T-cell (primary cell): Measurements from ENCODE around the gene SYCP2. TPM values are rescaled to one million over a fixed set of nuclear protein-coding genes. Genes with fewer than 3 reads are reported as not detected.

Experiments used
- ATAC-seq, 4 experiments: fragments of 200-7000 bp in 3 of 4; fragments of 150-1000 bp in 1 of 4; cut with Tn5 transposase; replicated peaks in 1 of 4; 1 replicate in 3 of 4; 2 replicates in 1 of 4; pipeline ENCODE4 v1.10.0; 2021; ENCODE audit warnings: moderate library complexity in 3 of 4, mild to moderate bottlenecking in 2 of 4, moderate number of reproducible peaks in 1 of 4
- CTCF ChIA-PET, 2 donors: fragments of 300-600 bp; sonication (Branson Sonifier 250); formaldehyde crosslinking; loops; one replicate each; lab custom pipeline; 2022; ENCODE audit warnings: antibody characterized with exemption in 2 of 2; lab: Charles Lee
- POLR2A ChIA-PET, 2 donors: fragments of 300-600 bp; sonication (Branson Sonifier 250); formaldehyde crosslinking; loops; one replicate each; lab custom pipeline; 2022; ENCODE audit warnings: antibody characterized with exemption in 2 of 2; lab: Charles Lee
- DNase-seq, 35 experiments: peaks; one replicate each; pipeline versions ENCODE4 v3.0.0 to v3.0.0-alpha.2; 2013 to 2023
- H3K27ac ChIP-seq: one replicate; pipeline ENCODE4 v1.5.1; 2013; ENCODE audit warnings: low read length
- H3K27me3 ChIP-seq, 2 experiments: replicated peaks in 1 of 2; 1 replicate in 1 of 2; 2 replicates in 1 of 2; pipeline versions ENCODE4 v1.6.1 to v1.7.0; 2013; ENCODE audit warnings: low read length in 1 of 2, mixed read lengths in 1 of 2; ENCODE audit not compliant: control insufficient read depth in 2 of 2, insufficient read depth in 2 of 2; ENCODE audit errors: extremely low read depth in 1 of 2
- H3K36me3 ChIP-seq, 2 donors: 1 replicate in 1 of 2; 2 replicates in 1 of 2; pipeline versions ENCODE4 v1.6.1 to v1.7.0; 2013; ENCODE audit warnings: low read length in 1 of 2; ENCODE audit not compliant: control insufficient read depth in 2 of 2, insufficient read depth in 1 of 2; ENCODE audit errors: extremely low read depth in 1 of 2
- H3K4me1 ChIP-seq, 2 experiments: 1 replicate in 1 of 2; 2 replicates in 1 of 2; pipeline versions ENCODE4 v1.6.1 to v1.7.0; 2013; ENCODE audit warnings: low read length in 2 of 2, mixed read lengths in 1 of 2; ENCODE audit not compliant: insufficient read depth in 2 of 2, control insufficient read depth in 1 of 2; ENCODE audit errors: extremely low read depth in 1 of 2
- H3K4me3 ChIP-seq, 2 donors: 1 replicate in 1 of 2; 2 replicates in 1 of 2; pipeline versions ENCODE4 v1.5.1 to v1.7.0; 2013; ENCODE audit warnings: mild to moderate bottlenecking in 2 of 2, low read length in 1 of 2, moderate library complexity in 1 of 2; ENCODE audit not compliant: control insufficient read depth in 1 of 2; ENCODE audit errors: extremely low read depth in 1 of 2
- H3K9me3 ChIP-seq: 2 replicates; pipeline ENCODE4 v1.7.0; 2013
- H3K27ac Mint-ChIP-seq, 2 donors: one replicate each; pipeline ENCODE4 v1.8.0; 2020 to 2021; ENCODE audit warnings: mild to moderate bottlenecking in 2 of 2, mixed read lengths in 2 of 2
- H3K27me3 Mint-ChIP-seq, 2 donors: one replicate each; pipeline ENCODE4 v1.8.0; 2021 to 2022; ENCODE audit warnings: mixed read lengths in 2 of 2
- H3K36me3 Mint-ChIP-seq: one replicate; pipeline ENCODE4 v1.8.0; 2021; ENCODE audit warnings: mixed read lengths
- H3K4me1 Mint-ChIP-seq, 3 donors: one replicate each; pipeline ENCODE4 v1.8.0; 2020 to 2022; ENCODE audit warnings: mixed read lengths in 3 of 3, mild to moderate bottlenecking in 1 of 3
- H3K4me3 Mint-ChIP-seq, 3 donors: one replicate each; pipeline ENCODE4 v1.8.0; 2020 to 2022; ENCODE audit warnings: mild to moderate bottlenecking in 3 of 3, mixed read lengths in 3 of 3, moderate library complexity in 3 of 3
- H3K9me3 Mint-ChIP-seq, 3 donors: one replicate each; pipeline ENCODE4 v1.8.0; 2020 to 2022; ENCODE audit warnings: mixed read lengths in 3 of 3
- WGBS: methylation state at CpG from one replicate; pipeline ENCODE4 v1.1.5; 2013; ENCODE audit warnings: missing lambda C conversion rate; ENCODE audit not compliant: insufficient coverage; 5-methylcytosine and 5-hydroxymethylcytosine counted together
- total RNA-seq, 35 experiments: library from RNA in 6 of 35; stranded (reverse) in 6 of 35; fragments of 120-200 nt in 1 of 35; gene quantifications; one replicate each; pipeline versions ENCODE4 v1.2.1 to v1.2.4 and lab custom pipeline; 2013 to 2026

Gene SYCP2
- total RNA-seq, 5 donors from 2014 or later (not counting 1 experiment from before 2014, with no cell fraction given): 3.0 to 6.0 (median 3.8) TPM

DNA sequence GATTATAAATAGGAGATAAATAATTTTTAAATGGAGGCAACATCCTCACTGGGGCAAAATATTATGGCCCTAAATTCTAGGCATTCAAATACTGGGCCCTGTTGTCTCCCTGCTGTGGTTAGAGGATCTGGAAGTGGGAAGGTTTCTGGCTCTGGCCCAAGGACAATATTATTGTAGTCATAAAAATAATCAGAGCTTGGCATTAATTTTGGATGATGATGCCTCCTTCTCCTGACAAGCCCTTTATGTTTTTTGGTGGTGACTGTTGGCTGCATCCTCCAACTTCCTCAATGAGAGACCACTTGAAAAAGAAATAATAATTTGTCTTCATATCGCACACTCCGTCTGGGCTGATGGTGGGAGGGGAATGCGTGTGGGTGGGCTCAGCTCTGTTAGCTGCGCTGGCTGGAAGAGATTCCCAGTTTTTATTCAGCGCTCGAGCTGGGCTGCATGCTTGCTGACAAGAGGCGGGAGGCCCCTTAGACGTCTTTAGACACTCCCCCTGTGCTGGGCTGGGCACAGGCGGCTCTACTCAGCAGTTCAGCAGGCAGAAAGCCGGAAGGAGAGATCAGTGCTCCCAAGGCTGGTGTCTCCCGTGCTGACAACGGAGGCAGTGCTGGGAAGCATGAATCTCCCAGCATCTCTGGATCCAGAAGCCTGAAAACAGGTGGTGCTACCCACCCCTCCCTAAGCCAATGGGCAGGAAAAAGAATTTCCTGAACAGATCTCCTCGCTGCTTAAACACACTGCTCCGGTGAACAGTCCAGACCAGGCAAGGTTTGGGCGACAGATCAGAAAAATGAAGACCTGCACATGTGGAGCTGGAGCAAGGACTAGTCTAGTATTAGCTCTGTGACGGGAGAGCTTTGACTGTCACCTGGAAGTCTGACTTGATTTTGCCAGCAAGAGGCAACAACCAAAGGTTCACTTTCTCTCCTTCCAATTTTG, 97.7 kb downstream of the SYCP2 start:
- POLR2A ChIA-PET: interaction anchor here in 1 of 2 donors (0.5 kb wide), 1 partner anchor 29 kb away, joined by 3 read pairs; no protein-coding TSS in a partner anchor
- no peak overlapping the region for H3K27ac ChIP-seq

DNA sequence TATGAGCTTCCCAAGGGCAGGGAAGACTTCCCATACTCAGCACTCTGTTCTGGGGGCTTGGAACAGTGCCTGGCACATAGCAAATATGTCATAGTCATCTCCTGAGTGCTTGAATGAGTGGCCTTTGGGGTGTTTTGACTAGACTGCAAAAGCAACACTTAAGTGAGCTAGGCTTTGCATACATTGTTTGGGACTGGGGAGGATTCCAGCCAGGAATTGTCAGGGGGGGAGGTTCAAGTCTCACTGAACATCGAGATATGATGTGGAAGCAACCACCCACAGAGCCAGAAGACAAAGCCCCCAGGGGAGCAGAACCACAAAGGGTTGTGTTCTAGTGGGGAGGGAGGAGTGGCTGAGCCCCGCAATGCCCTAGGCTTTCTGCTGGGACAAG, 98.4 kb downstream of the SYCP2 start:
- 83% methylated on average over 1 of the region's 2 CpGs for WGBS
- Mint-ChIP-seq H3K4me1 (peaks cover 0 to 5% (median 0%) of the 10 kb centered on the region in 3 donors), H3K36me3 (no peaks in the 10 kb centered on the region), H3K9me3 (no peaks in the 10 kb centered on the region), H3K27me3 (peaks cover 30 to 41% of the 10 kb centered on the region in 2 donors), H3K27ac (no peak overlapping the region), H3K4me3 (no peak overlapping the region)
- no peak for DNase-seq
- ATAC-seq: no peak
- no peaks in the 10 kb centered on the region for H3K36me3 ChIP-seq
- H3K27ac ChIP-seq: no peak overlapping the region
- H3K4me1 ChIP-seq: no peaks in the 10 kb centered on the region
- H3K27me3 ChIP-seq: peaks cover 3 to 40% of the 10 kb centered on the region in 2 experiments
- ChIA-PET POLR2A (no interaction called here), CTCF (no interaction called here)
- H3K4me3 ChIP-seq: no peak overlapping the region
- H3K9me3 ChIP-seq: no peaks in the 10 kb centered on the region

More for the DNA sequence above, 97.7 kb downstream of the SYCP2 start:
- Mint-ChIP-seq H3K36me3 (no peaks in the 10 kb centered on the region), H3K4me3 (no peak overlapping the region), H3K4me1 (peaks cover 0 to 5% (median 0%) of the 10 kb centered on the region in 3 donors), H3K9me3 (no peaks in the 10 kb centered on the region), H3K27ac (no peak overlapping the region), H3K27me3 (peaks cover 28 to 36% of the 10 kb centered on the region in 2 donors)
- WGBS: 10% methylated on average over 15 of the region's 16 CpGs
- ATAC-seq (no peak), DNase-seq (no peak)
- H3K4me3 ChIP-seq: no peak overlapping the region
- no peaks in the 10 kb centered on the region for H3K36me3 ChIP-seq
- peaks cover 3 to 38% of the 10 kb centered on the region in 2 experiments for H3K27me3 ChIP-seq
- H3K4me1 ChIP-seq: no peaks in the 10 kb centered on the region
- no peaks in the 10 kb centered on the region for H3K9me3 ChIP-seq
- CTCF ChIA-PET: no interaction called here

GRCh38 chr20:59832406-59833363, 100.8 kb downstream of the SYCP2 start:
- H3K27me3 Mint-ChIP-seq: peaks cover 40 to 41% of the 10 kb centered on the region in 2 donors
- peaks cover 0 to 5% (median 0%) of the 10 kb centered on the region in 3 donors for H3K4me1 Mint-ChIP-seq
- H3K27ac Mint-ChIP-seq: no peak overlapping the region
- peaks cover 2 to 48% of the 10 kb centered on the region in 2 experiments for H3K27me3 ChIP-seq
- no peaks in the 10 kb centered on the region for H3K36me3 Mint-ChIP-seq
- DNase-seq (no peak), ATAC-seq (no peak)
- 75% methylated on average over 8 of the region's 13 CpGs for WGBS
- H3K4me1 ChIP-seq: no peaks in the 10 kb centered on the region
- POLR2A ChIA-PET: no interaction called here
- H3K36me3 ChIP-seq: no peaks in the 10 kb centered on the region
- no peak overlapping the region for H3K4me3 ChIP-seq
- no peak overlapping the region for H3K4me3 Mint-ChIP-seq
- H3K27ac ChIP-seq: no peak overlapping the region
- no peaks in the 10 kb centered on the region for H3K9me3 Mint-ChIP-seq
- H3K9me3 ChIP-seq: no peaks in the 10 kb centered on the region
- CTCF ChIA-PET: no interaction called here

DNA sequence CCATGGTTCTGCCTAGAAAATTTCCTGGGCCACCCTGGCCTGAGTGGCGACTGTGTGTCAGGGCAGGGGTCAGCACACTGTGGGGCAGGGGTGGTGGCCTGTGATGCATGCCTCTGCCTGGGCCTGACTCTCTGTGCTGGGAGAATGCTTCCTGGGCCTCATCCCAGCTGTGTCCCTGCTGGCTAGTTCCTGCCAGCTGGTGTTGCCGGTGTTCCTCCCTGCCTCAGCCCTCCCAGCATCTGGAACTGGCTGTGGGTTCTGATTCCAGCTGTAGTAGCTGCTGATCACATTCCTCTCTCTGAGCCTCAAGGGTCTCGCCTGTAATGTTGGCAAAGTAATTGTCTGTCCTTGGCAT, 101.5 kb downstream of the SYCP2 start:
- Histone ChIP-seq H3K4me1 (no peaks in the 10 kb centered on the region), H3K27ac (no peak overlapping the region), H3K27me3 (peaks cover 2 to 51% of the 10 kb centered on the region in 2 experiments), H3K9me3 (no peaks in the 10 kb centered on the region), H3K36me3 (no peaks in the 10 kb centered on the region), H3K4me3 (no peak overlapping the region)
- H3K36me3 Mint-ChIP-seq: no peaks in the 10 kb centered on the region
- WGBS: 44% methylated on average over 1 of the region's 3 CpGs
- DNase-seq: no peak
- no peak overlapping the region for H3K27ac Mint-ChIP-seq
- ChIA-PET POLR2A (no interaction called here), CTCF (no interaction called here)
- H3K4me3 Mint-ChIP-seq: no peak overlapping the region
- no peak for ATAC-seq
- H3K9me3 Mint-ChIP-seq: no peaks in the 10 kb centered on the region
- peaks cover 40 to 45% of the 10 kb centered on the region in 2 donors for H3K27me3 Mint-ChIP-seq
- peaks cover 0 to 5% (median 0%) of the 10 kb centered on the region in 3 donors for H3K4me1 Mint-ChIP-seq

- Histone ChIP-seq H3K4me1 (no peaks in the 10 kb centered on the region), H3K4me3 (no peak overlapping the region), H3K36me3 (no peaks in the 10 kb centered on the region), H3K27me3 (peaks cover 2 to 47% of the 10 kb centered on the region in 2 experiments), H3K9me3 (no peaks in the 10 kb centered on the region), H3K27ac (no peak overlapping the region)
- DNase-seq (no peak), ATAC-seq (no peak)
- Mint-ChIP-seq H3K9me3 (no peaks in the 10 kb centered on the region), H3K36me3 (no peaks in the 10 kb centered on the region), H3K27ac (no peak overlapping the region), H3K27me3 (peaks cover 43% of the 10 kb centered on the region in 2 donors), H3K4me1 (peaks cover 0 to 5% (median 0%) of the 10 kb centered on the region in 3 donors), H3K4me3 (no peak overlapping the region)
- WGBS: 84% methylated on average over 13 of the region's 23 CpGs
- CTCF ChIA-PET: no interaction called here
- POLR2A ChIA-PET: no interaction called here
Observed at GRCh38 chr20:59831024-59831915, 102.2 kb downstream of the SYCP2 start.
